SU-DHL-6 (cell line): ENCODE measurements around the gene SERPINA1.

Experiments
- CTCF ChIP-seq: fragments of 200-600 bp; sonication (generic); IDR thresholded peaks from one replicate; pipeline ENCODE4 v1.5.1; 2017; ENCODE audit warnings: antibody characterized with exemption, mild to moderate bottlenecking, low read length, moderate library complexity; ENCODE audit not compliant: insufficient read depth, poor library complexity, severe bottlenecking
- EZH2phosphoT487 ChIP-seq: fragments of 200-600 bp; sonication (generic), shearing (Covaris generic); conservative IDR thresholded peaks from 2 replicates; pipeline ENCODE4 v1.6.1; 2018; ENCODE audit warnings: mild to moderate bottlenecking, antibody characterized with exemption, low read length, moderate library complexity, mixed read lengths

DNA sequence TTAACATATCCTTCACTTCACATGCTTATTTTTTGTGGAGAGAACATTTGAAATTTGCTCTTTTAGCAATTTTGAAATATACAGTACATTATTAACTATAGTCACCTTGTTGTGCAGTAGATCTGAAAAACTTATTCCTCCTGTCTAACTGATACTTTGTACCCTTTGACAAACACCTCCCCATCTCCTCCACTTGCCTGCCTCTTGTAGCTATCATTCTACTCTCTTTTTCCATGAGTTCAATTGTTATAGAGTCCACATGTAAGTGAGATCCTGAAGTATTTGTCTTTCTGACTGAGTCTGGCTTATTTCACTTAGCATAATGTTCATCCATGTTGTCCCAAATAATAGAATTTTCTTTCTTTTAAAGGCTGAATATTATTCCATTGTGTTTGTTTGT lies 55.8 kb downstream of the SERPINA1 start:
- TF ChIP-seq CTCF (no peak), EZH2phosphoT487 (no peak)
